PC-9 (cell line): ENCODE data around the gene MACROD2. TPM values are rescaled to one million over a fixed set of nuclear protein-coding genes. Genes with fewer than 3 reads are reported as not detected.

Source experiments
- BruUV-seq: library from RNA; stranded (reverse); fragments of 400-500 nt; replicated peaks from 2 replicates; lab custom pipeline; 2021; lab: Mats Ljungman, UMichigan
- CTCF ChIA-PET: fragments of 300-600 bp; sonication (Branson Sonifier 250); formaldehyde crosslinking; loops from one replicate; lab custom pipeline; 2022; ENCODE audit warnings: antibody characterized with exemption; lab: Charles Lee
- POLR2A ChIA-PET: fragments of 300-600 bp; sonication (Branson Sonifier 250); formaldehyde crosslinking; loops from one replicate; lab custom pipeline; 2022; ENCODE audit warnings: antibody characterized with exemption; ENCODE audit not compliant: unreplicated experiment; lab: Charles Lee
- DNase-seq, 2 experiments: peaks; one replicate each; pipeline versions ENCODE4 v3.0.0 to v3.0.0-alpha.2; 2015 to 2022; ENCODE audit warnings: mixed read lengths in 1 of 2
- H2AFZ ChIP-seq: fragments of 200-600 bp; sonication (generic); 2 replicates; pipeline ENCODE4 v1.8.1; 2017; ENCODE audit warnings: antibody characterized with exemption
- H3F3A ChIP-seq: fragments of 200-600 bp; sonication (generic); 2 replicates; pipeline ENCODE4 v1.8.1; 2017; ENCODE audit warnings: antibody characterized with exemption, mild to moderate bottlenecking, low read depth; ENCODE audit not compliant: insufficient read depth
- H3K27ac ChIP-seq: fragments of 200-600 bp; sonication (generic); 2 replicates; pipeline ENCODE4 v1.6.1; 2016; ENCODE audit warnings: mixed run types
- H3K27me3 ChIP-seq: fragments of 200-600 bp; sonication (generic); 2 replicates; pipeline ENCODE4 v1.6.1; 2016; ENCODE audit warnings: low read depth, mixed run types; ENCODE audit not compliant: insufficient read depth
- H3K36me3 ChIP-seq: fragments of 200-600 bp; sonication (generic); 2 replicates; pipeline ENCODE4 v1.6.1; 2016; ENCODE audit warnings: low read depth, mixed run types
- H3K4me1 ChIP-seq: fragments of 200-600 bp; sonication (generic); replicated peaks from 2 replicates; pipeline ENCODE4 v1.6.1; 2016; ENCODE audit warnings: mixed run types; ENCODE audit not compliant: insufficient read depth
- H3K4me2 ChIP-seq: fragments of 200-600 bp; sonication (generic); 2 replicates; pipeline ENCODE4 v1.6.1; 2017; ENCODE audit warnings: mixed run types
- H3K4me3 ChIP-seq: fragments of 200-600 bp; sonication (generic); 2 replicates; pipeline ENCODE4 v1.6.1; 2016; ENCODE audit warnings: mixed run types
- H3K79me2 ChIP-seq: fragments of 200-600 bp; sonication (generic); 2 replicates; pipeline ENCODE4 v1.6.1; 2017; ENCODE audit warnings: low read depth, mixed run types
- H3K9me2 ChIP-seq: fragments of 200-600 bp; sonication (generic); 2 replicates; pipeline ENCODE4 v1.8.1; 2017; ENCODE audit warnings: mild to moderate bottlenecking; ENCODE audit not compliant: insufficient read depth
- H3K9me3 ChIP-seq: fragments of 200-600 bp; sonication (generic); 2 replicates; pipeline ENCODE4 v1.8.1; 2016; ENCODE audit warnings: low read depth; ENCODE audit not compliant: insufficient read depth
- H4K20me1 ChIP-seq: fragments of 200-600 bp; sonication (generic); 2 replicates; pipeline ENCODE4 v1.8.1; 2017; ENCODE audit not compliant: insufficient read depth
- CTCF ChIP-seq: fragments of 200-600 bp; sonication (generic); conservative IDR thresholded peaks from 2 replicates; pipeline ENCODE4 v1.6.1; 2017; ENCODE audit warnings: mixed run types, antibody characterized with exemption, mild to moderate bottlenecking, moderate library complexity
- EZH2 ChIP-seq: fragments of 200-600 bp; sonication (generic); IDR thresholded peaks from 2 replicates; pipeline ENCODE4 v1.8.0; 2017; ENCODE audit warnings: antibody characterized with exemption, low read depth
- intact Hi-C: fragments of 100-400 bp; cut with micrococcal nuclease; formaldehyde crosslinking; loops from one replicate; pipeline ENCODE4 v1.10.0; 2022; ENCODE audit not compliant: unreplicated experiment
- total RNA-seq: library from RNA; stranded (reverse); gene quantifications from 2 replicates; pipeline ENCODE4 v1.2.3, GENCODE V29; 2021

The MACROD2 gene
- total RNA-seq, 1 experiment from 2014 or later: 11.4 TPM

GRCh38 chr20:15575255-15575654 lies 1579.9 kb downstream of the MACROD2 start:
- Histone ChIP-seq H3K4me1 (no peaks in the 10 kb centered on the region), H3K4me3 (no peak overlapping the region), H3K27me3 (no peaks in the 10 kb centered on the region), H2AFZ (no peak overlapping the region), H3F3A (no peaks in the 10 kb centered on the region), H3K36me3 (no peaks in the 10 kb centered on the region), H3K27ac (no peak overlapping the region), H3K9me3 (no peaks in the 10 kb centered on the region), H3K79me2 (no peaks in the 10 kb centered on the region), H3K4me2 (no peak overlapping the region), H3K9me2 (no peaks in the 10 kb centered on the region), H4K20me1 (no peaks in the 10 kb centered on the region)
- TF ChIP-seq CTCF (no peak), EZH2 (no peak)
- ChIA-PET CTCF (no interaction called here), POLR2A (no interaction called here)
- intact Hi-C loops: no loop called here
- no peak for DNase-seq
- BruUV-seq: no TSS peak

GRCh38 chr20:15576411-15576810 lies 1581.1 kb downstream of the MACROD2 start:
- Histone ChIP-seq H3K4me1 (no peaks in the 10 kb centered on the region), H3K27me3 (no peaks in the 10 kb centered on the region), H3K36me3 (no peaks in the 10 kb centered on the region), H3K27ac (no peak overlapping the region), H4K20me1 (no peaks in the 10 kb centered on the region), H3K4me2 (no peak overlapping the region), H3K4me3 (no peak overlapping the region), H3K9me2 (no peaks in the 10 kb centered on the region), H3F3A (no peaks in the 10 kb centered on the region), H2AFZ (no peak overlapping the region), H3K79me2 (no peaks in the 10 kb centered on the region), H3K9me3 (no peaks in the 10 kb centered on the region)
- no peak for DNase-seq
- no peak for TF ChIP-seq EZH2
- TF ChIP-seq CTCF: no peak
- BruUV-seq: no TSS peak
- POLR2A ChIA-PET: no interaction called here
- intact Hi-C loops: no loop called here
- CTCF ChIA-PET: no interaction called here

DNA sequence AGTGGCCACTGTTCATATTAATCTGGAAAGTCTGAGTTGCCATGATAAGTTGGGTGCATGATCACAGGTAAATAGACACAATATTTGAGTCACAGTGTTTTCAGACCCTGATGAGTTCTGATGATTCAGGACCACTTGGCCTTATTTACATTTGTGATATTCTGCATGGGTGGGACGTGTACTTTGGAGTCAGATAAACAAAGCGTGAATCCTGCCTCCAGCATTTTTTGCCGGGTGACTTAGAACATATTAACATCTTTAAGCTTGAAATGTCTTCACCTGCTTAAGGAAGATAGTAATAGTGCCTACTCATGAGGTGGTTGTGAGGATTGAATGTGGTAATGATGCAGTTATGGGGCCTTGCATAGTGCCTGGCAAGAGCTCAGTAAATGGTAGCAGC lies 1582.8 kb downstream of the MACROD2 start:
- ChIA-PET CTCF (no interaction called here), POLR2A (no interaction called here)
- Histone ChIP-seq H3K4me3 (no peak overlapping the region), H3F3A (no peaks in the 10 kb centered on the region), H3K79me2 (no peaks in the 10 kb centered on the region), H3K9me2 (no peaks in the 10 kb centered on the region), H3K27ac (no peak overlapping the region), H2AFZ (no peak overlapping the region), H4K20me1 (no peaks in the 10 kb centered on the region), H3K9me3 (no peaks in the 10 kb centered on the region), H3K4me2 (no peak overlapping the region), H3K36me3 (no peaks in the 10 kb centered on the region), H3K27me3 (no peaks in the 10 kb centered on the region), H3K4me1 (no peaks in the 10 kb centered on the region)
- no TSS peak for BruUV-seq
- TF ChIP-seq CTCF (no peak), EZH2 (no peak)
- DNase-seq: no peak
- intact Hi-C loops: no loop called here
